Measurements from ENCODE around the gene SYT5.
"Not testable (repeated sequence)": the region's sequence is repeated elsewhere in the genome, so short reads cannot be mapped to it uniquely, and the experiment has no call there.

Gene SYT5

GRCh38 chr19:55179606-55180484, at the start of gene SYT5:
TSS of gene SYT5 (minus strand) at chr19:55180289. CDS start at chr19:55179041, 1,248 bp downstream.
- DNase-seq (ENCODE audit: low read depth), result no peak

- DNase-seq (ENCODE audit: low read depth), result no peak
Measured at GRCh38 chr19:55229789-55230182, 49.7 kb upstream of the SYT5 start.

GRCh38 chr19:55229145-55229788, 49.2 kb upstream of the SYT5 start:
- DNase-seq (ENCODE audit: low read depth), result no peak

GRCh38 chr19:55228403-55229031, 48.4 kb upstream of the SYT5 start, which contains the start of gene TMEM86B:
TSS of gene TMEM86B (minus strand) at chr19:55228763. CDS start at chr19:55228741, 22 bp downstream.
- no peak for DNase-seq (ENCODE audit: low read depth)

- DNase-seq (ENCODE audit: low read depth), result no peak
Measured at GRCh38 chr19:55228015-55228391, 47.9 kb upstream of the SYT5 start.

GRCh38 chr19:55227241-55228014, 47.3 kb upstream of the SYT5 start:
- DNase-seq (ENCODE audit: low read depth), result no peak

- no peak for DNase-seq (ENCODE audit: low read depth)
Measured at GRCh38 chr19:55226788-55227187, 46.7 kb upstream of the SYT5 start.

GRCh38 chr19:55226273-55226672, 46.2 kb upstream of the SYT5 start:
- DNase-seq (ENCODE audit: low read depth), result no peak

GRCh38 chr19:55225415-55225958, 45.4 kb upstream of the SYT5 start:
- no peak for DNase-seq (ENCODE audit: low read depth)

- DNase-seq (ENCODE audit: low read depth), result not testable (repeated sequence)
Measured at GRCh38 chr19:55224679-55225414, 44.8 kb upstream of the SYT5 start.

- DNase-seq (ENCODE audit: low read depth), result no peak
Measured at GRCh38 chr19:55224038-55224665, 44.1 kb upstream of the SYT5 start.

GRCh38 chr19:55223291-55224037, 43.4 kb upstream of the SYT5 start:
- no peak for DNase-seq (ENCODE audit: low read depth)

- no peak for DNase-seq (ENCODE audit: low read depth)
Measured at GRCh38 chr19:55220525-55220924, 40.4 kb upstream of the SYT5 start.

- peak; percentile 98 for DNase-seq (ENCODE audit: low read depth)
Measured at GRCh38 chr19:55216461-55217198, 36.5 kb upstream of the SYT5 start.

- DNase-seq (ENCODE audit: low read depth), result no peak
Measured at GRCh38 chr19:55213547-55213946, 33.5 kb upstream of the SYT5 start.

- no peak for DNase-seq (ENCODE audit: low read depth)
Measured at GRCh38 chr19:55212447-55212846, 32.4 kb upstream of the SYT5 start.

- peak; percentile 80 for DNase-seq (ENCODE audit: low read depth)
Measured at GRCh38 chr19:55209693-55210472, 29.8 kb upstream of the SYT5 start.

All from GM04503 (cell line).